GM12878 (cell line): ENCODE results near the gene COASY. TPM values are rescaled to one million over a fixed set of nuclear protein-coding genes. Genes with fewer than 3 reads are reported as not detected.

Experiments used
- ATAC-seq: fragments of 200-7000 bp; cut with Tn5 transposase; 3 replicates; pipeline ENCODE4 v1.9.1; 2020; ENCODE audit warnings: mild to moderate bottlenecking, moderate library complexity
- BruUV-seq: library from RNA; stranded (reverse); fragments of 400-500 nt; replicated peaks from 2 replicates; lab custom pipeline; 2021; lab: Mats Ljungman, UMichigan
- CTCF ChIA-PET: fragments of 300-600 bp; sonication (Branson Sonifier 250); formaldehyde crosslinking; extraction: SDS; loops from one replicate; lab custom pipeline; 2021; ENCODE audit warnings: inconsistent platforms; lab: Yijun Ruan, JAX
- POLR2A ChIA-PET: fragments of 350-600 bp; formaldehyde crosslinking; extraction: SDS; loops from one replicate; lab custom pipeline; 2021; ENCODE audit warnings: inconsistent platforms; lab: Charles Lee
- RAD21 ChIA-PET: fragments of 300-600 bp; sonication (Branson Sonifier 250); formaldehyde crosslinking; loops from one replicate; lab custom pipeline; 2023; ENCODE audit warnings: antibody characterized with exemption; ENCODE audit not compliant: unreplicated experiment; lab: Charles Lee
- SMC1A ChIA-PET: fragments of 300-600 bp; sonication (Branson Sonifier 250); formaldehyde crosslinking; loops from one replicate; lab custom pipeline; 2023; ENCODE audit not compliant: unreplicated experiment, uncharacterized antibody; lab: Charles Lee
- DNase-seq: peaks from one replicate; pipeline ENCODE4 v3.0.0-alpha.2; 2011; ENCODE audit warnings: low read depth, low spot score
- FAIRE-seq: peaks from 3 replicates; lab custom pipeline; 2011; peaks lifted over from hg19 to GRCh38; lab: Jason Lieb, UNC
- H2AFZ ChIP-seq: 2 replicates; pipeline ENCODE4 v1.6.0; 2011; ENCODE audit warnings: low read depth, low read length, control low read depth; ENCODE audit not compliant: control insufficient read depth
- H3K27ac ChIP-seq: 2 replicates; pipeline ENCODE4 v1.5.1; 2011; ENCODE audit warnings: control low read depth; ENCODE audit not compliant: control insufficient read depth, insufficient read depth
- H3K27me3 ChIP-seq, 2 experiments: replicated peaks in 1 of 2; 2 replicates each; pipeline versions ENCODE4 v1.6.0 to v1.6.1; 2011; ENCODE audit warnings: low read length in 1 of 2; ENCODE audit not compliant: control insufficient read depth in 2 of 2, insufficient read depth in 2 of 2
- H3K36me3 ChIP-seq, 2 experiments: 2 replicates each; pipeline ENCODE4 v1.5.1; 2011; ENCODE audit warnings: low read length in 1 of 2; ENCODE audit not compliant: control insufficient read depth in 2 of 2, insufficient read depth in 2 of 2
- H3K4me1 ChIP-seq: 2 replicates; pipeline ENCODE4 v1.6.1; 2011; ENCODE audit warnings: mild to moderate bottlenecking, low read length, moderate library complexity, mixed read lengths; ENCODE audit not compliant: control insufficient read depth, insufficient read depth
- H3K4me2 ChIP-seq: 2 replicates; pipeline ENCODE4 v1.6.0; 2011; ENCODE audit warnings: control low read depth; ENCODE audit not compliant: control insufficient read depth, insufficient read depth
- H3K4me3 ChIP-seq: fragments of 200-600 bp; sonication (generic); 2 replicates; pipeline ENCODE4 v1.5.1; 2016
- H3K79me2 ChIP-seq: 2 replicates; pipeline ENCODE4 v1.6.0; 2011; ENCODE audit warnings: low read length; ENCODE audit not compliant: control insufficient read depth, insufficient read depth
- H3K9ac ChIP-seq: 2 replicates; pipeline ENCODE4 v1.8.0; 2011; ENCODE audit warnings: low read length, control low read depth, mixed read lengths; ENCODE audit not compliant: control insufficient read depth, insufficient read depth
- H3K9me3 ChIP-seq: replicated peaks from 3 replicates; pipeline ENCODE4 v1.5.1; 2011; ENCODE audit warnings: mild to moderate bottlenecking, low read length; ENCODE audit not compliant: control insufficient read depth, insufficient read depth
- H4K20me1 ChIP-seq: 2 replicates; pipeline ENCODE4 v1.6.0; 2011; ENCODE audit not compliant: control insufficient read depth, insufficient read depth
- EED ChIP-seq: sonication (generic); IDR thresholded peaks from 2 replicates; pipeline ENCODE4 v1.6.1; 2016; ENCODE audit warnings: antibody characterized with exemption, low read depth
- HDGF ChIP-seq: fragments of 450-650 bp; IDR thresholded peaks from 2 replicates; pipeline ENCODE4 v1.6.1; 2016; ENCODE audit warnings: antibody characterized with exemption
- IKZF1 ChIP-seq: fragments of 450-650 bp; conservative IDR thresholded peaks from 2 replicates; pipeline ENCODE4 v1.6.1; 2017; ENCODE audit warnings: antibody characterized with exemption, mild to moderate bottlenecking
- POLR2A ChIP-seq: IDR thresholded peaks from 2 replicates; pipeline ENCODE4 v1.6.1; 2011; ENCODE audit warnings: low read depth, mild to moderate bottlenecking, low read length
- SIN3A ChIP-seq: IDR thresholded peaks from 2 replicates; pipeline ENCODE4 v1.6.1; 2012; ENCODE audit warnings: low read depth, low read length, improper control_type of control experiment
- SMARCA5 ChIP-seq: fragments of 450-650 bp; IDR thresholded peaks from 2 replicates; pipeline ENCODE4 v1.6.1; 2017; ENCODE audit warnings: mild to moderate bottlenecking
- SPI1 ChIP-seq: IDR thresholded peaks from 2 replicates; pipeline ENCODE4 v1.6.1; 2011; ENCODE audit warnings: low read depth, mild to moderate bottlenecking, low read length, moderate library complexity, borderline replicate concordance; ENCODE audit not compliant: insufficient read depth
- WGBS: methylation state at CpG from one replicate; pipeline ENCODE4 v1.1.6; 2016; ENCODE audit warnings: low lambda C conversion rate; ENCODE audit not compliant: insufficient replicate concordance, insufficient coverage; ENCODE audit errors: missing lambda C conversion rate; 5-methylcytosine and 5-hydroxymethylcytosine counted together
- in situ Hi-C: fragments of 300-500 bp; cut with MboI; formaldehyde crosslinking; loops from 9 replicates; pipeline ENCODE4 v1.14.3; 2018; ENCODE audit warnings: mixed read lengths
- intact Hi-C: fragments of 100-400 bp; cut with micrococcal nuclease; formaldehyde crosslinking; loops from one replicate; pipeline ENCODE4 v1.14.2; 2022; ENCODE audit not compliant: unreplicated experiment
- polyA plus RNA-seq, 11 experiments: library from polyadenylated mRNA; depleted of rRNA in 4 of 11; unstranded in 6 of 11; stranded (reverse) in 5 of 11; fragments of >200 nt; fragmentation: Nextera tagmentation in 4 of 11; fragmentation: Illumina TruSeq in 1 of 11; extraction: Ambion mirVana in 4 of 11; extraction: Trizol in 1 of 11; gene quantifications; 1 replicate in 1 of 11; 2 replicates in 10 of 11; pipeline versions ENCODE4 v1.2.1 to v1.2.3, GENCODE V29; 2011 to 2016; ENCODE audit warnings: inconsistent platforms in 2 of 11, missing spikeins in 2 of 11, low read depth in 1 of 11
- total RNA-seq, 4 experiments: library from RNA; depleted of rRNA in 3 of 4; stranded (reverse); fragments of >200 nt in 3 of 4; fragmentation: Illumina TruSeq in 1 of 4; extraction: Trizol in 1 of 4; gene quantifications; 2 replicates each; pipeline versions ENCODE4 v1.2.1 to v1.2.3, GENCODE V29; 2013 to 2021
- TF ChIP-seq, protein P1 (sequence below): fragments of 450-650 bp; formaldehyde crosslinking; IDR thresholded peaks from 2 replicates; pipeline ENCODE4 v1.4.0; 2020; ENCODE audit warnings: mild to moderate bottlenecking, moderate library complexity

COASY gene
- total and polyA plus RNA-seq, 10 of the 15 experiments (the other 5 are each of a cell fraction or from before 2014, with no cell fraction given), result 18.6 to 93.9 (median 43.2) TPM

DNA sequence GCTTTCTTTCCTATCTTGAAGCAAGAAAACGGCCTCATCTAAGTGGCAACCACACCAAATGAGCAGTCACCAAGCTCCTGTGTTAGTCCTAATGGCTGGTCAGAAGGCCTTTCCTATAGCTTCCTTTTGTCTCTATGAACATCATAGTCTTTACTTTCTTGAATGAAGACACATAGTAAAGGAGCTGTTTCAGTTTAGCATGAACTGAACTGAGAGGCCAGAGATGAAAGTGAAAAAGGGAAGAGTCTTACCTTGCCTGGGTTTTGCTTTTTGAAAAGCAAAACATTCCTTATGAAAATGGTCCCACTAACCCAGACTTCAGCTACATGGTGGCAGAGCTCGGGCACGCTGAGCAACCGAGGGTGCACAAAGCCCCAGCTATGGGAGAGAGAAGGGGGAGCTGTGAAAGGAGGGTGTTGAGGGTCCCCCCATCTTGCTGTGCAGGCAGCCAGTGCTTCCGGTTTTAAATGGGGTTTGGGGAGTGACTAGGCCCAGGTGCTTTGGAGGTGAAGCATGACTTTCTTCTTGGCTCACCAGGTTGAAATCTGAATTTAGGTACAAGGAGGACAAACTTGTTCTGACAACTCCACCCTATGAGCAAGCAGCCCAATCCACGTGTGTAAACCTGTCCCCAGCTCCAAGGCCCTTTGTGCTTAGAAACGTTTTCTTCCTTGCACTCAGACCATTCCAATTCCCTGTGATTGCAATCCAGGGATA, 24.7 kb downstream of the COASY start:
- intact Hi-C loops (no loop called here), in situ Hi-C loops (no loop called here)
- H3K4me1 ChIP-seq, result peaks cover 32% of the 10 kb centered on the region
- H3K9ac ChIP-seq, result peak overlapping the region; percentile 5; the same call in 1 of the 2 replicates
- peak overlapping the region; percentile 41; the same call in 1 of the 2 replicates for H3K4me3 ChIP-seq
- peak overlapping the region; percentile 51 for H3K4me2 ChIP-seq
- CTCF ChIA-PET, result interaction anchor here (0.7 to 3.4 kb wide), 15 partner anchors 9 to 193 kb away, joined by 3 to 34 read pairs (median 4); partner anchors contain the start of genes NAGLU, PLEKHH3, PSMC3IP and RETREG3
- H4K20me1 ChIP-seq, result no peaks in the 10 kb centered on the region
- DNase-seq, result no peak
- peak overlapping the region; percentile 35 for H2AFZ ChIP-seq
- ATAC-seq, result peak; percentile 94
- H3K27ac ChIP-seq, result peak overlapping the region; percentile 60
- no peak for TF ChIP-seq SMARCA5
- no peak for TF ChIP-seq SIN3A
- TF ChIP-seq IKZF1, result peak; percentile 48; the same call in 1 of the 2 replicates
- TF ChIP-seq, protein P1, sequence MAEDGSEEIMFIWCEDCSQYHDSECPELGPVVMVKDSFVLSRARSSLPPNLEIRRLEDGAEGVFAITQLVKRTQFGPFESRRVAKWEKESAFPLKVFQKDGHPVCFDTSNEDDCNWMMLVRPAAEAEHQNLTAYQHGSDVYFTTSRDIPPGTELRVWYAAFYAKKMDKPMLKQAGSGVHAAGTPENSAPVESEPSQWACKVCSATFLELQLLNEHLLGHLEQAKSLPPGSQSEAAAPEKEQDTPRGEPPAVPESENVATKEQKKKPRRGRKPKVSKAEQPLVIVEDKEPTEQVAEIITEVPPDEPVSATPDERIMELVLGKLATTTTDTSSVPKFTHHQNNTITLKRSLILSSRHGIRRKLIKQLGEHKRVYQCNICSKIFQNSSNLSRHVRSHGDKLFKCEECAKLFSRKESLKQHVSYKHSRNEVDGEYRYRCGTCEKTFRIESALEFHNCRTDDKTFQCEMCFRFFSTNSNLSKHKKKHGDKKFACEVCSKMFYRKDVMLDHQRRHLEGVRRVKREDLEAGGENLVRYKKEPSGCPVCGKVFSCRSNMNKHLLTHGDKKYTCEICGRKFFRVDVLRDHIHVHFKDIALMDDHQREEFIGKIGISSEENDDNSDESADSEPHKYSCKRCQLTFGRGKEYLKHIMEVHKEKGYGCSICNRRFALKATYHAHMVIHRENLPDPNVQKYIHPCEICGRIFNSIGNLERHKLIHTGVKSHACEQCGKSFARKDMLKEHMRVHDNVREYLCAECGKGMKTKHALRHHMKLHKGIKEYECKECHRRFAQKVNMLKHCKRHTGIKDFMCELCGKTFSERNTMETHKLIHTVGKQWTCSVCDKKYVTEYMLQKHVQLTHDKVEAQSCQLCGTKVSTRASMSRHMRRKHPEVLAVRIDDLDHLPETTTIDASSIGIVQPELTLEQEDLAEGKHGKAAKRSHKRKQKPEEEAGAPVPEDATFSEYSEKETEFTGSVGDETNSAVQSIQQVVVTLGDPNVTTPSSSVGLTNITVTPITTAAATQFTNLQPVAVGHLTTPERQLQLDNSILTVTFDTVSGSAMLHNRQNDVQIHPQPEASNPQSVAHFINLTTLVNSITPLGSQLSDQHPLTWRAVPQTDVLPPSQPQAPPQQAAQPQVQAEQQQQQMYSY (CRISPR knock-in tag), result no peak
- TF ChIP-seq EED, result 0 out of 2 replicates have a peak, but pooled peaks have one; percentile 16
- peak; percentile 39; the same call in 1 of the 2 replicates for TF ChIP-seq POLR2A
- 0 out of 2 replicates have a peak, but pooled peaks have one; percentile 45 for TF ChIP-seq HDGF
- peak; percentile 58; the same call in 1 of the 2 replicates for TF ChIP-seq SPI1
- WGBS, result 0% methylated on average over 7 of the region's 7 CpGs
- SMC1A ChIA-PET, result interaction anchor here (0.7 to 7.1 kb wide), 15 partner anchors 8 to 177 kb away, joined by 3 to 69 read pairs (median 5); partner anchors contain the start of genes CCR10, PLEKHH3, PSMC3IP and RETREG3
- FAIRE-seq, result peak; percentile 83
- H3K36me3 ChIP-seq, result peaks cover 24 to 57% of the 10 kb centered on the region in 2 experiments
- H3K9me3 ChIP-seq, result no peaks in the 10 kb centered on the region
- BruUV-seq, result TSS peak; percentile 48
- H3K79me2 ChIP-seq, result peaks cover 3% of the 10 kb centered on the region
- no peaks in the 10 kb centered on the region for H3K27me3 ChIP-seq
- RAD21 ChIA-PET, result interaction anchor here (1.0 to 3.6 kb wide), 13 partner anchors 9 to 177 kb away, joined by 3 to 30 read pairs (median 7); partner anchors contain the start of genes PLEKHH3, PSMC3IP, RETREG3 and TUBG1
- POLR2A ChIA-PET, result interaction anchor here (0.7 to 3.0 kb wide), 14 partner anchors 10 to 186 kb away, joined by 3 to 18 read pairs (median 4); partner anchors contain the start of genes NAGLU, PLEKHH3, RETREG3 and TUBG1
